GM18520 (cell line): ENCODE results near the gene JMJD1C.
"Not testable (repeated sequence)": the region's sequence is repeated elsewhere in the genome, so short reads cannot be mapped to it uniquely, and the experiment has no call there.

Experiments
- ATAC-seq: cut with Tn5 transposase; IDR thresholded peaks from one replicate; pipeline ENCODE4 v1.9.1; 2021; ENCODE audit not compliant: unreplicated experiment

Gene JMJD1C

GRCh38 chr10:63366933-63367332 lies 98.8 kb downstream of the JMJD1C start:
- ATAC-seq = no peak

- ATAC-seq = no peak
These were observed 99.6 kb downstream of the JMJD1C start for GRCh38 chr10:63365976-63366765.

- ATAC-seq = no peak
These were observed 100.9 kb downstream of the JMJD1C start for GRCh38 chr10:63364918-63365317.

- no peak for ATAC-seq
These were observed 101.8 kb downstream of the JMJD1C start for GRCh38 chr10:63363951-63364350.

- no peak for ATAC-seq
These were observed 110.1 kb downstream of the JMJD1C start for GRCh38 chr10:63355682-63356081.

GRCh38 chr10:63352976-63353375 lies 112.8 kb downstream of the JMJD1C start:
- no peak for ATAC-seq

- no peak for ATAC-seq
These were observed 117.4 kb downstream of the JMJD1C start for GRCh38 chr10:63348245-63348850.

GRCh38 chr10:63346015-63346441 lies 119.7 kb downstream of the JMJD1C start:
- ATAC-seq = no peak

GRCh38 chr10:63344269-63344668 lies 121.5 kb downstream of the JMJD1C start:
- no peak for ATAC-seq

- no peak for ATAC-seq
These were observed 122.3 kb downstream of the JMJD1C start for GRCh38 chr10:63343476-63343875.

GRCh38 chr10:63339640-63340039 lies 126.1 kb downstream of the JMJD1C start:
- not testable (repeated sequence) for ATAC-seq

GRCh38 chr10:63337455-63338251 lies 128.1 kb downstream of the JMJD1C start:
- ATAC-seq = no peak

GRCh38 chr10:63331586-63331985 lies 134.2 kb downstream of the JMJD1C start:
- ATAC-seq = no peak

- no peak for ATAC-seq
These were observed 141.3 kb downstream of the JMJD1C start for GRCh38 chr10:63324495-63324854.

- ATAC-seq = no peak
These were observed 141.9 kb downstream of the JMJD1C start for GRCh38 chr10:63323701-63324494.

- ATAC-seq = no peak
These were observed 145.1 kb downstream of the JMJD1C start for GRCh38 chr10:63320683-63321082.

GRCh38 chr10:63319231-63319630 lies 146.5 kb downstream of the JMJD1C start:
- no peak for ATAC-seq

GRCh38 chr10:63318491-63318890 lies 147.3 kb downstream of the JMJD1C start:
- no peak for ATAC-seq

GRCh38 chr10:63314020-63314419 lies 151.8 kb downstream of the JMJD1C start:
- ATAC-seq = no peak

- no peak for ATAC-seq
These were observed 152.6 kb downstream of the JMJD1C start for GRCh38 chr10:63313066-63313717.
